HCT116 (cell line): ENCODE data around the gene PRELP.

Experiments used
- CTCF ChIP-seq, 3 experiments: fragments of 200-600 bp in 1 of 3; sonication (generic) in 1 of 3; IDR thresholded peaks in 2 of 3; conservative IDR thresholded peaks in 1 of 3; 2 replicates each; pipeline ENCODE4 v1.5.1; 2012 to 2017; ENCODE audit warnings: low read depth in 2 of 3, low read length in 2 of 3, antibody characterized with exemption in 1 of 3, borderline replicate concordance in 1 of 3, control low read depth in 1 of 3, mild to moderate bottlenecking in 1 of 3, mixed read lengths in 1 of 3, mixed run types in 1 of 3, moderate library complexity in 1 of 3; ENCODE audit not compliant: insufficient read depth in 1 of 3
- ELF1 ChIP-seq: IDR thresholded peaks from 2 replicates; pipeline ENCODE4 v1.6.1; 2012; ENCODE audit warnings: low read depth, borderline replicate concordance
- EZH2 ChIP-seq: fragments of 200-600 bp; sonication (generic); IDR thresholded peaks from 2 replicates; pipeline ENCODE4 v1.6.1; 2017; ENCODE audit warnings: antibody characterized with exemption, mixed run types
- EZH2phosphoT487 ChIP-seq: fragments of 200-600 bp; IDR thresholded peaks from 2 replicates; pipeline ENCODE4 v1.6.1; 2018; ENCODE audit warnings: antibody characterized with exemption, borderline replicate concordance
- POLR2A ChIP-seq: IDR thresholded peaks from 2 replicates; pipeline ENCODE4 v1.7.0; 2011; ENCODE audit warnings: borderline replicate concordance; ENCODE audit not compliant: insufficient read depth, insufficient read length; ENCODE audit errors: extremely low read depth
- SP1 ChIP-seq: IDR thresholded peaks from 2 replicates; pipeline ENCODE4 v1.6.1; 2012; ENCODE audit warnings: low read depth
- TCF7L2 ChIP-seq: IDR thresholded peaks from 2 replicates; pipeline ENCODE4 v1.7.0; 2011; ENCODE audit warnings: borderline replicate concordance, inconsistent platforms; ENCODE audit not compliant: insufficient read depth, insufficient read length; ENCODE audit errors: extremely low read depth
- TF ChIP-seq, protein P1 (sequence below): IDR thresholded peaks from 2 replicates; pipeline ENCODE4 v1.6.1; 2011; ENCODE audit warnings: mild to moderate bottlenecking, low read length, moderate library complexity; ENCODE audit not compliant: insufficient replicate concordance; ENCODE audit errors: extremely low read depth

DNA sequence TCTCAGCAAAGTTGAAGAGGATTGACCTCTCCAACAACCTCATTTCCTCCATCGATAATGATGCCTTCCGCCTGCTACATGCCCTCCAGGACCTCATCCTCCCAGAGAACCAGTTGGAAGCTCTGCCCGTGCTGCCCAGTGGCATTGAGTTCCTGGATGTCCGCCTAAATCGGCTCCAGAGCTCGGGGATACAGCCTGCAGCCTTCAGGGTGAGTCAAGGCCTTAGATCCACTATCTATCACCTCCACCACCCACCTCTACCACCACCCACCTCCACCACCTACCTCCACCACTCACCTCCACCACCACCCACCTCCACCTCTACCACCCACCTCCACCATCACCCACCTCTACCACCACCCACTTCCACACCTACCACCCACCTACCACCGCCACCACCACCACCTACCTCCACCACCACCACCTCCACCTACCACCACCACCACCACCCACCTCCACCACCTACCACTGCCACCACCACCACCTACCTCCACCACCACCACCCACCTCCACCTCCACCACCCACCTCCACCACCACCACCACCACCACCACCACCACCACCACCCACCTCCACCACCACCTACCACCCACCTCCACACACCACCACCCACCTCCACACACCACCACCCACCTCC is 24.2 kb downstream of the PRELP start:
- TF ChIP-seq SP1 (no peak), CTCF (IDR thresholded peaks at IDR 0.05 in 2 of 3, conservative IDR thresholded peaks at IDR 0.05 in 1 of 3; ENCODE audit: borderline replicate concordance in 1 of 3, insufficient read depth in 1 of 3, low read depth in 2 of 3, low read length in 2 of 3) (no peak), POLR2A (no peak), EZH2 (no peak), EZH2phosphoT487 (no peak), TCF7L2 (no peak), ELF1 (no peak)
- TF ChIP-seq, protein P1, sequence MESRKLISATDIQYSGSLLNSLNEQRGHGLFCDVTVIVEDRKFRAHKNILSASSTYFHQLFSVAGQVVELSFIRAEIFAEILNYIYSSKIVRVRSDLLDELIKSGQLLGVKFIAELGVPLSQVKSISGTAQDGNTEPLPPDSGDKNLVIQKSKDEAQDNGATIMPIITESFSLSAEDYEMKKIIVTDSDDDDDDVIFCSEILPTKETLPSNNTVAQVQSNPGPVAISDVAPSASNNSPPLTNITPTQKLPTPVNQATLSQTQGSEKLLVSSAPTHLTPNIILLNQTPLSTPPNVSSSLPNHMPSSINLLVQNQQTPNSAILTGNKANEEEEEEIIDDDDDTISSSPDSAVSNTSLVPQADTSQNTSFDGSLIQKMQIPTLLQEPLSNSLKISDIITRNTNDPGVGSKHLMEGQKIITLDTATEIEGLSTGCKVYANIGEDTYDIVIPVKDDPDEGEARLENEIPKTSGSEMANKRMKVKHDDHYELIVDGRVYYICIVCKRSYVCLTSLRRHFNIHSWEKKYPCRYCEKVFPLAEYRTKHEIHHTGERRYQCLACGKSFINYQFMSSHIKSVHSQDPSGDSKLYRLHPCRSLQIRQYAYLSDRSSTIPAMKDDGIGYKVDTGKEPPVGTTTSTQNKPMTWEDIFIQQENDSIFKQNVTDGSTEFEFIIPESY = no peak
